ENCODE results near the gene ATP11C.

The ATP11C gene

DNA sequence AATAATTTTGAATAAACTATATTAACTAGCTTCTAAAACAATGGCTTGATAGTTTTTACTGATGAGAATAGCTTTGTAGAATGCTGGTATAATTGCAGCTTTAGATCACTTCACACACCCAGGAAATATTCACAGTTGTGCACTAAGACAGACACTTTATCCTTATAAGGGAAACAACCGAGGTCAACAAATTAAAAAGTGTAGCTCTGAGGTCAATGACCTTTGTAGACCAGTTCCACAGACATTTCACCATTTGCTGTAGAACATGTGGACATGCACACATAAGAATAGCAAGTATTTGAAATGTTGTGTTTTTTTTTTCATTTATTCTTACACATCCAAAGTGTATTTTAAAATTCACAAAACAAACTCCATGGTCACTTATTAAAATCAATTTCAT is 148.9 kb downstream of the ATP11C start:
- TF ChIP-seq FOXP2 (optimal IDR thresholded peaks at IDR 0.05; ENCODE audit: borderline replicate concordance, extremely low read depth, extremely low read length, insufficient read depth) (no peak), SIN3A (IDR thresholded peaks at IDR 0.05; ENCODE audit: borderline replicate concordance, insufficient read depth, low read length) (no peak), POLR2AphosphoS5 (IDR thresholded peaks at IDR 0.05; ENCODE audit: low read depth, low read length) (no peak), REST (IDR thresholded peaks at IDR 0.05; ENCODE audit: insufficient read depth in 1 of 2, low read depth in 2 of 2, low read length in 2 of 2) (no peak), TAF1 (IDR thresholded peaks at IDR 0.05; ENCODE audit: borderline replicate concordance, insufficient read depth, low read length) (no peak)

- TF ChIP-seq FOXP2 (optimal IDR thresholded peaks at IDR 0.05; ENCODE audit: borderline replicate concordance, extremely low read depth, extremely low read length, insufficient read depth), result no peak
Measured at GRCh38 chrX:139783030-139783429, 149.8 kb downstream of the ATP11C start.

DNA sequence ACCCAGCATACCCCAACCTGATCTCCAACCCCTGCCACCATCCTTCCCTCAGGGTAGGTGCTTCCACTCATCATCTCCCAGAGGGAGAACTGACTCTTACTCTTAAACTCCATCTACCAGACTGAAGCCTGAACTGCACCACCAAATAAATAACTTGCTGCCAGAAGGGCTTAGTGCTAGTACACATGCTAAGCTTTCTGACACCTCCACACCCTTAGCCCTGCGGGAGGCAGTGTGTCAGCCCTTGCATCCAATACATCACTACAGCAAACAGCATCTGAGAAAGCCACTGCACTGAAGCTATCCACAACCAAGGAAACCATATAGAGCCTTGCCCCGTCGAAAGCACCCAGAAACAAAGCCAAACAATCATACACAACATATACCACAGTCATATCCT is 156.3 kb downstream of the ATP11C start:
- TF ChIP-seq REST (IDR thresholded peaks at IDR 0.05; ENCODE audit: insufficient read depth in 1 of 2, low read depth in 2 of 2, low read length in 2 of 2) (no peak), POLR2AphosphoS5 (IDR thresholded peaks at IDR 0.05; ENCODE audit: low read depth, low read length) (no peak), SIN3A (IDR thresholded peaks at IDR 0.05; ENCODE audit: borderline replicate concordance, insufficient read depth, low read length) (no peak), FOXP2 (optimal IDR thresholded peaks at IDR 0.05; ENCODE audit: borderline replicate concordance, extremely low read depth, extremely low read length, insufficient read depth) (no peak), TAF1 (IDR thresholded peaks at IDR 0.05; ENCODE audit: borderline replicate concordance, insufficient read depth, low read length) (no peak)

GRCh38 chrX:139770366-139770765 is 162.5 kb downstream of the ATP11C start:
- TF ChIP-seq TAF1 (IDR thresholded peaks at IDR 0.05; ENCODE audit: borderline replicate concordance, insufficient read depth, low read length) (no peak), POLR2AphosphoS5 (IDR thresholded peaks at IDR 0.05; ENCODE audit: low read depth, low read length) (no peak), SIN3A (IDR thresholded peaks at IDR 0.05; ENCODE audit: borderline replicate concordance, insufficient read depth, low read length) (no peak), REST (IDR thresholded peaks at IDR 0.05; ENCODE audit: insufficient read depth in 1 of 2, low read depth in 2 of 2, low read length in 2 of 2) (no peak), FOXP2 (optimal IDR thresholded peaks at IDR 0.05; ENCODE audit: borderline replicate concordance, extremely low read depth, extremely low read length, insufficient read depth) (no peak)

- TF ChIP-seq TAF1 (IDR thresholded peaks at IDR 0.05; ENCODE audit: borderline replicate concordance, insufficient read depth, low read length), result no peak
- no peak for TF ChIP-seq POLR2AphosphoS5 (IDR thresholded peaks at IDR 0.05; ENCODE audit: low read depth, low read length)
- no peak for TF ChIP-seq SIN3A (IDR thresholded peaks at IDR 0.05; ENCODE audit: borderline replicate concordance, insufficient read depth, low read length)
- TF ChIP-seq REST (IDR thresholded peaks at IDR 0.05; ENCODE audit: insufficient read depth in 1 of 2, low read depth in 2 of 2, low read length in 2 of 2), result no peak
- TF ChIP-seq FOXP2 (optimal IDR thresholded peaks at IDR 0.05; ENCODE audit: borderline replicate concordance, extremely low read depth, extremely low read length, insufficient read depth), result no peak
Measured at GRCh38 chrX:139766545-139766983, 166.3 kb downstream of the ATP11C start.
